K562 (cell line): ENCODE results near the gene DLK1. TPM values are rescaled to one million over a fixed set of nuclear protein-coding genes. Genes with fewer than 3 reads are reported as not detected.

Experiments used
- ATAC-seq: fragments of 200-7000 bp; cut with Tn5 transposase; 3 replicates; pipeline ENCODE4 v1.9.1; 2020; ENCODE audit warnings: moderate library complexity
- BruUV-seq: library from RNA; stranded (reverse); fragments of 400-500 nt; replicated peaks from 2 replicates; lab custom pipeline; 2021; lab: Mats Ljungman, UMichigan
- CTCF ChIA-PET: fragments of 300-600 bp; formaldehyde crosslinking; extraction: SDS; loops from one replicate; lab custom pipeline; 2021; ENCODE audit warnings: low intra/inter-chr PET ratio; lab: Yijun Ruan, JAX
- POLR2A ChIA-PET: fragments of 300-600, 350-650 bp; sonication (Branson Sonifier 250); formaldehyde crosslinking; extraction: SDS; loops from one replicate; lab custom pipeline; 2021; ENCODE audit warnings: antibody characterized with exemption, inconsistent platforms; lab: Yijun Ruan, JAX
- DNase-seq, 4 experiments: peaks; one replicate each; pipeline versions ENCODE4 v3.0.0 to v3.0.0-alpha.2; 2011 to 2018; ENCODE audit warnings: low spot score in 3 of 4, mixed read lengths in 3 of 4; ENCODE audit errors: extremely low read depth in 1 of 4
- FAIRE-seq: peaks from 2 replicates; lab custom pipeline; 2011; peaks lifted over from hg19 to GRCh38; lab: Jason Lieb, UNC
- H2AFZ ChIP-seq: 2 replicates; pipeline ENCODE4 v1.6.0; 2011; ENCODE audit warnings: low read depth, low read length, control low read depth, inconsistent platforms
- H3K27ac ChIP-seq: fragments of 200-600 bp; 3 replicates; pipeline ENCODE4 v1.8.0; 2011; ENCODE audit warnings: low read depth, mild to moderate bottlenecking, control low read depth, inconsistent platforms, low read length, moderate library complexity, mixed read lengths; ENCODE audit errors: extremely low read depth
- H3K27me3 ChIP-seq, 2 experiments: fragments of 300-600 bp in 1 of 2; 2 replicates in 1 of 2; 3 replicates in 1 of 2; pipeline versions ENCODE4 v1.6.0 to v1.8.0; 2011; ENCODE audit warnings: inconsistent platforms in 2 of 2, low read length in 2 of 2, mild to moderate bottlenecking in 1 of 2, mixed read lengths in 1 of 2, moderate library complexity in 1 of 2; ENCODE audit not compliant: control insufficient read depth in 2 of 2, insufficient read depth in 2 of 2
- H3K36me3 ChIP-seq: fragments of 300-600 bp; 3 replicates; pipeline ENCODE4 v1.8.0; 2011; ENCODE audit warnings: mild to moderate bottlenecking, low read length, inconsistent platforms; ENCODE audit not compliant: control insufficient read depth, insufficient read depth
- H3K4me1 ChIP-seq, 2 experiments: fragments of 200-600 bp in 1 of 2; replicated peaks in 1 of 2; 2 replicates in 1 of 2; 3 replicates in 1 of 2; pipeline versions ENCODE4 v1.5.1 to v1.8.0; 2011; ENCODE audit warnings: inconsistent platforms in 2 of 2, low read length in 2 of 2, mild to moderate bottlenecking in 1 of 2, mixed read lengths in 1 of 2, moderate library complexity in 1 of 2; ENCODE audit not compliant: control insufficient read depth in 2 of 2, insufficient read depth in 2 of 2
- H3K4me2 ChIP-seq: 2 replicates; pipeline ENCODE4 v1.6.1; 2011; ENCODE audit warnings: low read length, control low read depth, inconsistent platforms, mixed read lengths; ENCODE audit not compliant: insufficient read depth
- H3K4me3 ChIP-seq: fragments of 200-600 bp; sonication (generic), shearing (Covaris generic); 2 replicates; pipeline ENCODE4 v1.5.1; 2016; ENCODE audit warnings: control low read depth, inconsistent platforms
- H3K79me2 ChIP-seq: fragments of 200-600 bp; 3 replicates; pipeline ENCODE4 v1.8.0; 2011; ENCODE audit warnings: low read length, inconsistent platforms; ENCODE audit not compliant: control insufficient read depth, insufficient read depth
- H3K9ac ChIP-seq, 2 experiments: 2 replicates each; pipeline versions ENCODE4 v1.6.0 to v1.6.1; 2011; ENCODE audit warnings: low read depth in 2 of 2, low read length in 2 of 2, control low read depth in 1 of 2, inconsistent platforms in 1 of 2, mild to moderate bottlenecking in 1 of 2, mixed read lengths in 1 of 2; ENCODE audit not compliant: insufficient read depth in 1 of 2
- H3K9me1 ChIP-seq: one replicate; pipeline ENCODE4 v1.6.0; 2011; ENCODE audit warnings: inconsistent platforms, mild to moderate bottlenecking, low read length, moderate library complexity; ENCODE audit not compliant: control insufficient read depth, insufficient read depth
- H3K9me3 ChIP-seq: replicated peaks from 2 replicates; pipeline ENCODE4 v1.5.1; 2011; ENCODE audit warnings: low read depth, low read length, inconsistent platforms; ENCODE audit not compliant: control insufficient read depth, insufficient read depth
- H4K20me1 ChIP-seq: replicated peaks from 2 replicates; pipeline ENCODE4 v1.6.1; 2011; ENCODE audit warnings: low read length, inconsistent platforms, mixed read lengths; ENCODE audit not compliant: control insufficient read depth, insufficient read depth
- ATF2 ChIP-seq: sonication (generic); formaldehyde crosslinking; IDR thresholded peaks from 2 replicates; pipeline ENCODE4 v1.8.1; 2022; ENCODE audit warnings: missing genetic modification reagents
- ATF3 ChIP-seq, 2 experiments: fragments of 450-650 bp in 1 of 2; sonication (generic) in 1 of 2; formaldehyde crosslinking in 1 of 2; IDR thresholded peaks in 1 of 2; conservative IDR thresholded peaks in 1 of 2; 2 replicates each; pipeline versions ENCODE4 v1.6.1 to v1.8.1; 2016 to 2023; ENCODE audit warnings: mild to moderate bottlenecking in 2 of 2, moderate library complexity in 2 of 2, inconsistent platforms in 1 of 2, missing genetic modification reagents in 1 of 2
- JUND ChIP-seq, 2 experiments: IDR thresholded peaks; 2 replicates in 1 of 2; 3 replicates in 1 of 2; pipeline ENCODE4 v1.6.1; 2011; ENCODE audit warnings: borderline replicate concordance in 2 of 2, low read depth in 2 of 2, low read length in 2 of 2, improper control_type of control experiment in 1 of 2, missing biosample characterization in 1 of 2, missing genetic modification characterization in 1 of 2, missing genetic modification reagents in 1 of 2
- NBN ChIP-seq: fragments of 450-650 bp; IDR thresholded peaks from 2 replicates; pipeline ENCODE4 v1.6.1; 2016; ENCODE audit warnings: low read depth, mild to moderate bottlenecking
- SOX6 ChIP-seq: fragments of 450-650 bp; IDR thresholded peaks from 2 replicates; pipeline ENCODE4 v1.6.1; 2014; ENCODE audit warnings: mild to moderate bottlenecking
- ZNF589 ChIP-seq: fragments of 200-800 bp; sonication (Bioruptor generic); IDR thresholded peaks from 2 replicates; pipeline ENCODE4 v1.6.1; 2016; ENCODE audit warnings: low read depth, missing genetic modification characterization, missing compliant biosample characterization
- WGBS: fragments of 100-300 bp; shearing (Covaris generic); methylation state at CpG from one replicate; pipeline ENCODE4 v1.1.6; 2016; ENCODE audit warnings: low coverage, mixed read lengths; ENCODE audit not compliant: insufficient coverage; ENCODE audit errors: missing lambda C conversion rate; 5-methylcytosine and 5-hydroxymethylcytosine counted together
- in situ Hi-C: fragments of 300-500 bp; cut with MboI; formaldehyde crosslinking; loops from 4 replicates; pipeline ENCODE4 v1.15.0; 2018; ENCODE audit warnings: inconsistent platforms, mixed read lengths
- intact Hi-C: fragments of 100-400 bp; cut with micrococcal nuclease; formaldehyde crosslinking; loops from 2 replicates; pipeline ENCODE4 v1.14.2; 2022
- polyA plus RNA-seq, 8 experiments: library from polyadenylated mRNA; depleted of rRNA in 4 of 8; stranded (reverse) in 5 of 8; unstranded in 3 of 8; fragments of >200 nt; fragmentation: Nextera tagmentation in 2 of 8; fragmentation: Illumina TruSeq in 1 of 8; extraction: Ambion mirVana in 2 of 8; extraction: Trizol in 1 of 8; gene quantifications; 2 replicates each; pipeline versions ENCODE4 v1.2.1 to v1.2.3, GENCODE V29; 2011 to 2014; ENCODE audit warnings: inconsistent platforms in 1 of 8, missing spikeins in 1 of 8
- total RNA-seq, 7 experiments: library from RNA; depleted of rRNA in 6 of 7; stranded (reverse); fragments of >200 nt in 6 of 7; fragmentation: Illumina TruSeq in 2 of 7; extraction: Trizol in 2 of 7; gene quantifications; 2 replicates each; pipeline versions ENCODE4 v1.2.1 to v1.2.3, GENCODE V29; 2011 to 2021; ENCODE audit warnings: low replicate concordance in 1 of 7

DLK1 gene
- total and polyA plus RNA-seq, 9 of the 15 experiments (the other 6 are each of a cell fraction or from before 2014, with no cell fraction given) = 4.4 to 97.2 (median 15.3) TPM

GRCh38 chr14:100688598-100689461, 37.9 kb upstream of the DLK1 start:
- no peak overlapping the region for H3K27ac ChIP-seq
- H3K4me1 ChIP-seq = peaks cover 15 to 46% of the 10 kb centered on the region in 2 experiments
- POLR2A ChIA-PET = interaction anchor here (0.6 kb wide), 1 partner anchor 9 kb away, joined by 4 read pairs; no protein-coding TSS in a partner anchor

More at GRCh38 chr14:100688598-100689461, 37.9 kb upstream of the DLK1 start:
- no peaks in the 10 kb centered on the region for H4K20me1 ChIP-seq
- no peak overlapping the region for H2AFZ ChIP-seq
- H3K9me1 ChIP-seq = no peaks in the 10 kb centered on the region
- in situ Hi-C loops (no loop called here), intact Hi-C loops (no loop called here)
- H3K27me3 ChIP-seq = no peaks in the 10 kb centered on the region
- no peak overlapping the region for H3K4me3 ChIP-seq
- H3K4me2 ChIP-seq = no peak overlapping the region
- H3K36me3 ChIP-seq = no peaks in the 10 kb centered on the region
- ATAC-seq = no peak
- H3K9ac ChIP-seq = peak overlapping the region in 1 of 2 experiments; percentile 52; a peak in 2 of 4 replicates
- WGBS = 41% methylated on average over 14 of the region's 26 CpGs
- no TSS peak for BruUV-seq
- DNase-seq = no peak
- TF ChIP-seq ZNF589 (CRISPR knock-in tag) (no peak), JUND (IDR thresholded peaks at IDR 0.05; ENCODE audit: borderline replicate concordance, low read depth, low read length) (0 out of 2 replicates have a peak, but pooled peaks have one; percentile 26), JUND (tag; IDR thresholded peaks at IDR 0.05; ENCODE audit: borderline replicate concordance, low read depth, low read length) (no peak), ATF3 (IDR thresholded peaks at IDR 0.05) (peak; percentile 29; the same call in 1 of the 2 replicates), ATF3 (CRISPR knock-in tag; conservative IDR thresholded peaks at IDR 0.05) (no peak), SOX6 (no peak), ATF2 (CRISPR knock-in tag) (no peak), NBN (no peak)
- CTCF ChIA-PET = no interaction called here
- H3K9me3 ChIP-seq = no peaks in the 10 kb centered on the region
- no peaks in the 10 kb centered on the region for H3K79me2 ChIP-seq
- FAIRE-seq = no peak
